Measurements from ENCODE around the gene EFNA5. TPM values are rescaled to one million over a fixed set of nuclear protein-coding genes. Genes with fewer than 3 reads are reported as not detected.

EFNA5 gene
- total and polyA plus RNA-seq, 2 of the 13 experiments (the other 11 are each of a cell fraction or from before 2014, with no cell fraction given), result not detected

DNA sequence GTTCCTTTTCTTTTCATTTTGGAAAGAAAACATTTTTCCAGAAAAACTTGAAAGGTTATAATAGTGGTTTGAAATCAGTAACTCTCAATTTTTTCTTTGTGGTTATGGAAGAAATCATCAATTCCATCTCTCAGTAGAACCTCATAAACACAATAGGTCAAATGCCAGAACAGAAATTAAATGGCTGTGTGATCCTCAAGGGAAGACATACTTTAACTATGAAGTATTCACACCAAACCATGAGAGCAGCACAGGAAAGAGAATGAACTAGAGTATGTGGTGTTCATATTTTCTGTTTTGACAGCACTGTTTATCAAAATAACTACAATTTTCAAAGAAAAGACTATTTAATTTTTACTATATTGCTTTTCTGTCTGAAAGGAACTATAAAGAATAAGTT lies 29.7 kb upstream of the EFNA5 start (continued):
- no peak for TF ChIP-seq NR0B2 (CRISPR knock-in tag; IDR thresholded peaks at IDR 0.05)
- TF ChIP-seq, protein P1, sequence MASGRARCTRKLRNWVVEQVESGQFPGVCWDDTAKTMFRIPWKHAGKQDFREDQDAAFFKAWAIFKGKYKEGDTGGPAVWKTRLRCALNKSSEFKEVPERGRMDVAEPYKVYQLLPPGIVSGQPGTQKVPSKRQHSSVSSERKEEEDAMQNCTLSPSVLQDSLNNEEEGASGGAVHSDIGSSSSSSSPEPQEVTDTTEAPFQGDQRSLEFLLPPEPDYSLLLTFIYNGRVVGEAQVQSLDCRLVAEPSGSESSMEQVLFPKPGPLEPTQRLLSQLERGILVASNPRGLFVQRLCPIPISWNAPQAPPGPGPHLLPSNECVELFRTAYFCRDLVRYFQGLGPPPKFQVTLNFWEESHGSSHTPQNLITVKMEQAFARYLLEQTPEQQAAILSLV (CRISPR knock-in tag; IDR thresholded peaks at IDR 0.05; ENCODE audit: borderline replicate concordance), result no peak
- no peak for TF ChIP-seq ZNF891 (CRISPR knock-in tag; IDR thresholded peaks at IDR 0.05)
- TF ChIP-seq ZNF441 (CRISPR knock-in tag; IDR thresholded peaks at IDR 0.05; ENCODE audit: borderline replicate concordance), result no peak
- TF ChIP-seq, protein P2, sequence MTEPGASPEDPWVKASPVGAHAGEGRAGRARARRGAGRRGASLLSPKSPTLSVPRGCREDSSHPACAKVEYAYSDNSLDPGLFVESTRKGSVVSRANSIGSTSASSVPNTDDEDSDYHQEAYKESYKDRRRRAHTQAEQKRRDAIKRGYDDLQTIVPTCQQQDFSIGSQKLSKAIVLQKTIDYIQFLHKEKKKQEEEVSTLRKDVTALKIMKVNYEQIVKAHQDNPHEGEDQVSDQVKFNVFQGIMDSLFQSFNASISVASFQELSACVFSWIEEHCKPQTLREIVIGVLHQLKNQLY (CRISPR knock-in tag; IDR thresholded peaks at IDR 0.05), result no peak

- ChIA-PET CTCF (ENCODE audit: low intra/inter-chr PET ratio, low total read pairs) (no interaction called here), POLR2A (no interaction called here)
- Histone ChIP-seq H3K27ac (ENCODE audit: extremely low read length, insufficient read depth, low read length) (no peak overlapping the region), H3K79me2 (ENCODE audit: insufficient read depth, low read length) (no peaks in the 10 kb centered on the region), H3K27me3 (ENCODE audit: control insufficient read depth in 1 of 2, insufficient read depth in 2 of 2, low read length in 2 of 2) (no peaks in the 10 kb centered on the region; a peak in 1 of 5 replicates), H3K4me2 (ENCODE audit: low read depth, low read length) (no peak overlapping the region), H3K9ac (ENCODE audit: insufficient read depth, low read depth, low read length) (no peak overlapping the region), H3K4me1 (ENCODE audit: insufficient read depth, low read length) (no peaks in the 10 kb centered on the region), H2AFZ (ENCODE audit: low read length) (no peak overlapping the region), H3K4me3 (replicated peaks in 1 of 3; ENCODE audit: insufficient read depth in 1 of 3, low read depth in 2 of 3, low read length in 3 of 3) (no peak overlapping the region), H4K20me1 (ENCODE audit: insufficient read depth, low read length) (no peaks in the 10 kb centered on the region), H3K36me3 (replicated peaks in 1 of 2; ENCODE audit: control insufficient read depth in 1 of 2, insufficient read depth in 2 of 2, low read length in 2 of 2) (no peaks in the 10 kb centered on the region), H3K9me3 (ENCODE audit: low read length) (no peaks in the 10 kb centered on the region)
- WGBS (ENCODE audit: low lambda C conversion rate), result 0% methylated on average over 1 of the region's 1 CpG
- no TSS peak for BruUV-seq (replicated peaks)
- intact Hi-C loops (cut with micrococcal nuclease; ENCODE audit: unreplicated experiment), result no loop called here
- ATAC-seq (no peak), DNase-seq (ENCODE audit: low spot score) (no peak), FAIRE-seq (no peak)
- in situ Hi-C loops (cut with HindIII; ENCODE audit: extremely low pct_ligation_motif_present, low pct_unique_long_range_greater_than_20kb), result no loop called here
- TF ChIP-seq ZNF430 (CRISPR knock-in tag; IDR thresholded peaks at IDR 0.05) (no peak), SNRNP70 (IDR thresholded peaks at IDR 0.05; ENCODE audit: low read depth, low read length) (no peak), YEATS2 (CRISPR knock-in tag; IDR thresholded peaks at IDR 0.05; ENCODE audit: borderline replicate concordance) (no peak), ZNF337 (CRISPR knock-in tag; IDR thresholded peaks at IDR 0.05; ENCODE audit: borderline replicate concordance, low read depth) (no peak), RBFOX2 (IDR thresholded peaks at IDR 0.05; ENCODE audit: low read depth, low read length) (no peak), HNRNPLL (IDR thresholded peaks at IDR 0.05; ENCODE audit: low read depth, low read length, poor library complexity, severe bottlenecking) (no peak)
- TF ChIP-seq, protein P3, sequence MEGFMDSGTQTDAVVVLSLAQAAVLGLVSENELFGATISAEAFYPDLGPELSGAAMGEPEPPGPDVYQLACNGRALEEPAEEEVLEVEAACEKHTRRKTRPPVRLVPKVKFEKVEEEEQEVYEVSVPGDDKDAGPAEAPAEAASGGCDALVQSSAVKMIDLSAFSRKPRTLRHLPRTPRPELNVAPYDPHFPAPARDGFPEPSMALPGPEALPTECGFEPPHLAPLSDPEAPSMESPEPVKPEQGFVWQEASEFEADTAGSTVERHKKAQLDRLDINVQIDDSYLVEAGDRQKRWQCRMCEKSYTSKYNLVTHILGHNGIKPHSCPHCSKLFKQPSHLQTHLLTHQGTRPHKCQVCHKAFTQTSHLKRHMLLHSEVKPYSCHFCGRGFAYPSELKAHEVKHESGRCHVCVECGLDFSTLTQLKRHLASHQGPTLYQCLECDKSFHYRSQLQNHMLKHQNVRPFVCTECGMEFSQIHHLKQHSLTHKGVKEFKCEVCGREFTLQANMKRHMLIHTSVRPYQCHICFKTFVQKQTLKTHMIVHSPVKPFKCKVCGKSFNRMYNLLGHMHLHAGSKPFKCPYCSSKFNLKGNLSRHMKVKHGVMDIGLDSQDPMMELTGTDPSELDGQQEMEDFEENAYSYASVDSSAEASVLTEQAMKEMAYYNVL (CRISPR knock-in tag; IDR thresholded peaks at IDR 0.05; ENCODE audit: borderline replicate concordance), result no peak
- TF ChIP-seq, protein P4, sequence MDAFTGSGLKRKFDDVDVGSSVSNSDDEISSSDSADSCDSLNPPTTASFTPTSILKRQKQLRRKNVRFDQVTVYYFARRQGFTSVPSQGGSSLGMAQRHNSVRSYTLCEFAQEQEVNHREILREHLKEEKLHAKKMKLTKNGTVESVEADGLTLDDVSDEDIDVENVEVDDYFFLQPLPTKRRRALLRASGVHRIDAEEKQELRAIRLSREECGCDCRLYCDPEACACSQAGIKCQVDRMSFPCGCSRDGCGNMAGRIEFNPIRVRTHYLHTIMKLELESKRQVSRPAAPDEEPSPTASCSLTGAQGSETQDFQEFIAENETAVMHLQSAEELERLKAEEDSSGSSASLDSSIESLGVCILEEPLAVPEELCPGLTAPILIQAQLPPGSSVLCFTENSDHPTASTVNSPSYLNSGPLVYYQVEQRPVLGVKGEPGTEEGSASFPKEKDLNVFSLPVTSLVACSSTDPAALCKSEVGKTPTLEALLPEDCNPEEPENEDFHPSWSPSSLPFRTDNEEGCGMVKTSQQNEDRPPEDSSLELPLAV (CRISPR knock-in tag; conservative IDR thresholded peaks at IDR 0.05; ENCODE audit: low read depth), result no peak
- TF ChIP-seq, protein P5, sequence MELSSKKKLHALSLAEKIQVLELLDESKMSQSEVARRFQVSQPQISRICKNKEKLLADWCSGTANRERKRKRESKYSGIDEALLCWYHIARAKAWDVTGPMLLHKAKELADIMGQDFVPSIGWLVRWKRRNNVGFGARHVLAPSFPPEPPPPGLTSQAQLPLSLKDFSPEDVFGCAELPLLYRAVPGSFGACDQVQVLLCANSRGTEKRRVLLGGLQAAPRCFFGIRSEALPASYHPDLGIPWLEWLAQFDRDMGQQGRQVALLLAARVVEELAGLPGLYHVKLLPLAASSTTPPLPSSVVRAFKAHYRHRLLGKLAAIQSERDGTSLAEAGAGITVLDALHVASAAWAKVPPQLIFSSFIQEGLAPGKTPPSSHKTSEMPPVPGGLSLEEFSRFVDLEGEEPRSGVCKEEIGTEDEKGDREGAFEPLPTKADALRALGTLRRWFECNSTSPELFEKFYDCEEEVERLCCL (CRISPR knock-in tag; IDR thresholded peaks at IDR 0.05; ENCODE audit: borderline replicate concordance), result no peak
- TF ChIP-seq, protein P6, sequence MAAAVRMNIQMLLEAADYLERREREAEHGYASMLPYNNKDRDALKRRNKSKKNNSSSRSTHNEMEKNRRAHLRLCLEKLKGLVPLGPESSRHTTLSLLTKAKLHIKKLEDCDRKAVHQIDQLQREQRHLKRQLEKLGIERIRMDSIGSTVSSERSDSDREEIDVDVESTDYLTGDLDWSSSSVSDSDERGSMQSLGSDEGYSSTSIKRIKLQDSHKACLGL (CRISPR knock-in tag; IDR thresholded peaks at IDR 0.05), result no peak
Observed at GRCh38 chr5:107699425-107699824, 28.7 kb upstream of the EFNA5 start.

All from HepG2 (cell line).